ENCODE results near the gene KSR2.

DNA sequence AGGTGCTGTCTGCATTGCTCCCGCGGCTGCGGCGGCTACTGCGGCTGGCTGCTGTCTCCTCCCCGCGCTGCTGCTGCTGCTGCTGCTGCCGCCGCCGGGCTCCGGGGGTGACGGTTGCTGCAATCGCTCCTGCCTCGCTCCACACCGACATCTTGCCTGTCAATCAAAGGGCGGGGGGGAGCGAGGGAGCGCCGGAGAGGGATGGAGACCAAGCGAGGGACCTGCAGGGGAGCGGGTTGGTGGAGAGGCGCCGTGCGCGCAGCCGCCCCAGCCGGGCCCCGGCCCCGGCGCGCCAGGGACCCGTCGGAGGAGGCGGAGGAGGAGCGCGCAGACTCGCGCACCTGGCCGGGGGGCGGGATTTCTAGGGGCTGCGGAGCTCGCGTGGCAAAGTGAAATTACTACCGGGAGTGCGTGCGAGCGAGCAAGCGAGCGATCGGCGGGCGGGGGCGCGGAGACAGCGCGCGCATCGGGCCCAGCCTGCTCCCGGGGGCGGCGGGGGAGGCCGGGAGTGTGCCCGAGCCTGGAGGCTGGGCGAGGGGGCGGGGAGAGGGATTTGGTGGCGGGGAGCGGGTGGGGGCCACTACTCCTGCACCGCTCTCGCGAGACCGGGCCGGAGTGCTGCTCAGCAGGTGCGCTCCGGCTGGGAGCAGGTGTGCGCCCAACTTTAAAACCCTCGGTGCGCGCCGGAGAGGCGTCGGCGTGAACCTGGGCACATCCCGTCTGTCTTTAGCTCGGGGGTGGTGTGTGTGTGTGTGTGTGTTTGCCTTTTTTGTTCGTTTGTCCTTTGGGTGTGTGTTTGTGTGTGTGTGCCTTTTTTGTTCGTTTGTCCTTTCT lies at the start of gene KSR2:
- peak; percentile 33 for TF ChIP-seq POLR2A (IDR thresholded peaks at IDR 0.05)
- TF ChIP-seq, protein P1, sequence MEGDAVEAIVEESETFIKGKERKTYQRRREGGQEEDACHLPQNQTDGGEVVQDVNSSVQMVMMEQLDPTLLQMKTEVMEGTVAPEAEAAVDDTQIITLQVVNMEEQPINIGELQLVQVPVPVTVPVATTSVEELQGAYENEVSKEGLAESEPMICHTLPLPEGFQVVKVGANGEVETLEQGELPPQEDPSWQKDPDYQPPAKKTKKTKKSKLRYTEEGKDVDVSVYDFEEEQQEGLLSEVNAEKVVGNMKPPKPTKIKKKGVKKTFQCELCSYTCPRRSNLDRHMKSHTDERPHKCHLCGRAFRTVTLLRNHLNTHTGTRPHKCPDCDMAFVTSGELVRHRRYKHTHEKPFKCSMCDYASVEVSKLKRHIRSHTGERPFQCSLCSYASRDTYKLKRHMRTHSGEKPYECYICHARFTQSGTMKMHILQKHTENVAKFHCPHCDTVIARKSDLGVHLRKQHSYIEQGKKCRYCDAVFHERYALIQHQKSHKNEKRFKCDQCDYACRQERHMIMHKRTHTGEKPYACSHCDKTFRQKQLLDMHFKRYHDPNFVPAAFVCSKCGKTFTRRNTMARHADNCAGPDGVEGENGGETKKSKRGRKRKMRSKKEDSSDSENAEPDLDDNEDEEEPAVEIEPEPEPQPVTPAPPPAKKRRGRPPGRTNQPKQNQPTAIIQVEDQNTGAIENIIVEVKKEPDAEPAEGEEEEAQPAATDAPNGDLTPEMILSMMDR (IDR thresholded peaks at IDR 0.05) = no peak
- TF ChIP-seq EP300 (IDR thresholded peaks at IDR 0.05; ENCODE audit: low read depth) = no peak
